Measurements from ENCODE around the gene VPS33A.
A peak's percentile ranks its signal among the peaks of the same experiment; 100 is the strongest.

The VPS33A gene

DNA sequence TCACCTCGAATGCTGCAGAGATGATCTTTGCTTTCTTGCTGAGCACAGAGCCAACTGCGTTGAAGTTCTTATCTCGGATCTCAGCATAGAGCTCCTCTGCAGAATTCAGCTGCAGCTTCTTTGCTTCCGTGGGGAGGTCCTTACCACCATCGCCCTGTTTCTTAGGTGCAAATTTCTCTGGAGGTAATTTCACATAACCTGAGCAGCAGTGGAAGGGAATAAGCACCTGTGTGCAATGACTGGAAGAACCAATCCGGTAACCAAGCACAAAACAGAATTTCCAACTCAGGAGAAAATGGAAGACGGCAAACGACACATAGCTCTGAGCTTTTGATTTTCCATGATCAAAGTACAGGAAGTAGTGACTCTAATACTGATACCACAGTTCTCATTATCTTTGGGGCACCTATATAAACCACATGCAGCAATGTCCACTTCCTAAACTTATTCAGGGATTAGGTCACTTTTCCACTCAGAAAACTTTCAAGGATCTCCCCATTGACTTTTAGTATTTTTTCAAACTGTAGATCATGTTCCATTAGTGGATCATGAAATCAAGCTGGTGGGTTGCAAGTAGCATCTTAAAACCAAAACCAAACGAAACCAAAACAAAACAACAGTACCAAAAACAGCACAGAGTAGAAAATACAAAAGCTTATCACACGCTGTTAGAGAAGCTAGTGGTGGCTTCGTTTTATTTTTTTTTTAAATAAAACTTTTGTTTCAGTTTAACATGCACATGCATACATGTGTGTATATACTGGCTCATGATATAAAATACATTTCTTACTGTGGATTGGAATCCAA is 21.5 kb downstream of the VPS33A start:
- no peak overlapping the region for H3K27ac ChIP-seq
- no peak overlapping the region for H3K4me3 ChIP-seq
- peaks cover 26 to 84% (median 70%) of the 10 kb centered on the region in 11 experiments for H3K36me3 ChIP-seq
- H3K9ac ChIP-seq: no peak overlapping the region
- H3K4me2 ChIP-seq: peak overlapping the region in 8 of 11 experiments; percentile 30 to 63 (median 42); a peak in 14 of 22 replicates
- no peaks in the 10 kb centered on the region for H3K27me3 ChIP-seq
- H4K20me1 ChIP-seq: peaks cover 0 to 5% (median 0%) of the 10 kb centered on the region in 11 experiments; a peak in 3 of 22 replicates
- TF ChIP-seq Cebpa-rat (IDR thresholded peaks at IDR 0.05): no peak
- no peaks in the 10 kb centered on the region for H3K9me3 ChIP-seq (replicated peaks in 1 of 11)
- peaks cover 0 to 22% (median 17%) of the 10 kb centered on the region in 10 experiments; a peak in 15 of 20 replicates for H3K4me1 ChIP-seq

- Histone ChIP-seq H3K4me2 (peak overlapping the region in 3 of 11 experiments; percentile 42 to 63 (median 56); a peak in 5 of 22 replicates), H3K4me3 (no peak overlapping the region), H3K9ac (no peak overlapping the region), H3K27ac (no peak overlapping the region), H3K27me3 (no peaks in the 10 kb centered on the region), H3K9me3 (replicated peaks in 1 of 11) (no peaks in the 10 kb centered on the region), H3K4me1 (peaks cover 0 to 22% (median 17%) of the 10 kb centered on the region in 10 experiments; a peak in 15 of 20 replicates), H4K20me1 (peaks cover 0 to 5% (median 0%) of the 10 kb centered on the region in 11 experiments; a peak in 3 of 22 replicates), H3K36me3 (peaks cover 22 to 84% (median 70%) of the 10 kb centered on the region in 11 experiments)
- no peak for TF ChIP-seq Cebpa-rat (IDR thresholded peaks at IDR 0.05)
Measured at GRCh38 chr12:122243965-122244364, 22.3 kb downstream of the VPS33A start.

- Histone ChIP-seq H3K4me1 (peaks cover 0 to under 1% (median 0%) of the 10 kb centered on the region in 10 experiments; a peak in 2 of 20 replicates), H3K27ac (no peak overlapping the region), H3K9ac (no peak overlapping the region), H4K20me1 (no peaks in the 10 kb centered on the region), H3K36me3 (peaks cover 53 to 100% (median 81%) of the 10 kb centered on the region in 11 experiments), H3K4me2 (no peak overlapping the region), H3K4me3 (no peak overlapping the region), H3K27me3 (no peaks in the 10 kb centered on the region), H3K9me3 (replicated peaks in 1 of 11) (no peaks in the 10 kb centered on the region)
- TF ChIP-seq Cebpa-rat (IDR thresholded peaks at IDR 0.05): no peak
Measured at GRCh38 chr12:122238861-122239260, 27.4 kb downstream of the VPS33A start.

DNA sequence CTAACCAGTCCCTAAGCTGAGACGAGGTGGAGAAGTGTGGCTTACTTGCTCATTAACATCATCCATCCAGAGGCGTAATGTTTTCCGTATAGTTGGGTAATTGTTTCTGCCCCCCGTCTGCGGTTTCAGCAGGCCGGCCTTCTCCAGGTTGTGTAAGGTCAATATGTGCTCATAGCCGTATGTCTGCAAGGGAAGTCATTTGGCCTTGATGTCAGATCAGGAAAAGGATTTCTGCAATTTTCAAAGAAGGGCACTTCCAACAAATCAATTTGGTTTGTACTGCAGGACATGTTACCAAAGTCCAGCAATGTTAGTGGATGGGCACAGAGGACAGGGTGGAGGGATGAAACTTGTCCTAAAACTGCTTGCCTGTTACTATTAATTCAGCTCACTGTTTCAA is 30.6 kb downstream of the VPS33A start:
- no peak overlapping the region for H3K27ac ChIP-seq
- no peak overlapping the region for H3K9ac ChIP-seq
- no peak overlapping the region for H3K4me3 ChIP-seq
- no peaks in the 10 kb centered on the region for H3K27me3 ChIP-seq
- no peaks in the 10 kb centered on the region; a peak in 1 of 22 replicates for H4K20me1 ChIP-seq
- no peaks in the 10 kb centered on the region for H3K9me3 ChIP-seq (replicated peaks in 1 of 11)
- H3K36me3 ChIP-seq: peaks cover 67 to 100% (median 87%) of the 10 kb centered on the region in 11 experiments
- H3K4me1 ChIP-seq: no peaks in the 10 kb centered on the region
- no peak overlapping the region for H3K4me2 ChIP-seq
- TF ChIP-seq Cebpa-rat (IDR thresholded peaks at IDR 0.05): no peak

DNA sequence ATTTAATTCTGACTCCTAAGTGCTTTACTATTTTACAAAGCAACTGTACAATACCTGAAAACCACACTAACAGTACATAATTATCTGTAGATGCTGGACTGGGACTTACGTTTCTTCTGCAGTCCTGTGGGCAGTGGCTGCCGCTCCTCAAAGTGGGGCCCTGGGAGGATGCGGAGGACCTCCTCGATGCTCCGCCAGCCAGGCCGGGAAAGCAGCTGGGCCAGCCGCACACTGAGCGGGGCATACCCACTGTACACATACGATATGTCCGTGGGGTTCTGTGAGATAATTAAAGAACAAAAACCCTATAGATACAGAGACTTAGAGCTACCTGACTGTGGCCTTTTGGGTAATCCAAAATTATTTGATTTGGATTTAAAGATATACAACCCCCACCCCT is 33.6 kb downstream of the VPS33A start:
- TF ChIP-seq Cebpa-rat (IDR thresholded peaks at IDR 0.05): no peak
- no peak overlapping the region for H3K27ac ChIP-seq
- no peaks in the 10 kb centered on the region for H3K9me3 ChIP-seq (replicated peaks in 1 of 11)
- H3K36me3 ChIP-seq: peaks cover 63 to 90% (median 76%) of the 10 kb centered on the region in 11 experiments
- H3K4me2 ChIP-seq: no peak overlapping the region
- no peaks in the 10 kb centered on the region for H3K27me3 ChIP-seq
- peaks cover 0 to 13% (median 2%) of the 10 kb centered on the region in 11 experiments; a peak in 8 of 22 replicates for H4K20me1 ChIP-seq
- peaks cover 11 to 16% (median 14%) of the 10 kb centered on the region in 10 experiments for H3K4me1 ChIP-seq
- H3K9ac ChIP-seq: no peak overlapping the region
- no peak overlapping the region for H3K4me3 ChIP-seq

DNA sequence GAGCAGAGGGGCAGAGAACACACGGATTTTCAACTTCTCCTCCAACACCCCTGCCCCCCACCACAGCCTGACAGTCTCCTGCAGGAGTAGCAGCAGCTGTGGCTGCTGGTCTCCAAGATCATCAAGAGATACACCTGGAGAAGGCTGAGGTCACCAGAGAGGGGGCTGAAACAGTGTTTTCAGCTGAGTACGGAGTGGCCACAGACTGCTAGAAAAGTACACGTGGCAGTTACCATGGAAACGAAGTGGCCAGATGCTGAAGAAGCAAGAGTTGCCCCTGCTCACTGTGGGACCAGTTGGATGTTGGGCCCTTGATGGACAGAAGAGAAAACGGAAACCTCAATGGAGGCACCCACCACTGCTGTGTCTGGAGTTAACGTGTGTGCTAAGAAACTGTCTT is 35.5 kb downstream of the VPS33A start:
- Histone ChIP-seq H3K9me3 (replicated peaks in 1 of 11) (no peaks in the 10 kb centered on the region), H3K4me1 (peaks cover 25 to 30% (median 29%) of the 10 kb centered on the region in 10 experiments), H3K4me2 (no peak overlapping the region), H3K27ac (no peak overlapping the region), H3K36me3 (peaks cover 52 to 71% (median 62%) of the 10 kb centered on the region in 11 experiments), H4K20me1 (peaks cover 8 to 23% (median 14%) of the 10 kb centered on the region in 11 experiments; a peak in 19 of 22 replicates), H3K4me3 (no peak overlapping the region), H3K9ac (no peak overlapping the region; a peak in 1 of 22 replicates), H3K27me3 (no peaks in the 10 kb centered on the region)
- TF ChIP-seq Cebpa-rat (IDR thresholded peaks at IDR 0.05): no peak

DNA sequence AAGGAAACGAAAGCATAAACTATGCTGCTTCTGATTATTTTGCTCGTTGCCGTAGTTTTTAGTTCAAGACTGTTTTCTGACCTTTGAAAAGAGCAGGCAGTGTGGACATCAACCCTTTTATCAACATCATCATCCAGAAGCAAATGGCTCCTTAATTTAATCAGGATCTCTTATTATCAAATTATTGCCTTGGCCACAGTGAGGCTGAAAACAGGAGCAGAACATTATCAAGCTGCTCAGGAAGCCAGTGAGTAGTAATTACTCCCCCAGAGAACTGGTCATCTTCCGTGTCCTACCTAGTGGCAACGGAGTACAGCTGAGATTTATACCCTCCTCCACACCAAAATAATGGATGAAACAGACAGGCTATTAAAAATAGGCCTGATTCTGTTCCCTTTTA is 38.2 kb downstream of the VPS33A start:
- Histone ChIP-seq H4K20me1 (peaks cover 22 to 42% (median 34%) of the 10 kb centered on the region in 11 experiments; a peak in 20 of 22 replicates), H3K36me3 (peaks cover 41 to 57% (median 50%) of the 10 kb centered on the region in 11 experiments), H3K4me2 (peak overlapping the region; percentile 88 to 100 (median 94)), H3K4me1 (peaks cover 42 to 51% (median 48%) of the 10 kb centered on the region in 10 experiments), H3K9me3 (replicated peaks in 1 of 11) (no peaks in the 10 kb centered on the region), H3K4me3 (peak overlapping the region in 8 of 10 experiments; percentile 13 to 60 (median 51); a peak in 15 of 20 replicates), H3K27ac (peak overlapping the region in 8 of 11 experiments; percentile 17 to 71 (median 56); a peak in 12 of 22 replicates), H3K27me3 (no peaks in the 10 kb centered on the region), H3K9ac (peak overlapping the region in 8 of 11 experiments; percentile 21 to 72 (median 59); a peak in 16 of 22 replicates)
- no peak for TF ChIP-seq Cebpa-rat (IDR thresholded peaks at IDR 0.05)

DNA sequence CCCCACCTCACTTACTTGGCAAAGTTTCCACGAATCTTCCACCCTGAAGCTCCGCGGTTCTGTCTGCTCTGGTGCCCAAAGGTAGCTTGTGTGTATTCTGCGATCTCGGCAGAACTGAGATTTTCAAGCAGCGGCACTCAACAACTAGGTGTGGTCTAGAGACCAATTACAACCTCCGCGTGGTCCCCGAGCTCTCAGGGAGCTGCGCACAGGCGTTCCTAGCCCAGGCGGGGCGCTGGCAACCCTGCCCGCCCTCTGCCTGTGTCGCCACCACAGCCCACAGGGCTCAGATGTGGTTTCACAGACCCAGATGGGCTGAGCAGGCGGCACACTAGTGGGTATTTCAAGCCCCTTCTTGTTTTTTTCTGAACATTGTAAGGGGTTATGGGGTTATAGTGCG is 39.0 kb downstream of the VPS33A start:
- Histone ChIP-seq H3K4me3 (peak overlapping the region in 8 of 10 experiments; percentile 13 to 60 (median 51); a peak in 15 of 20 replicates), H3K9ac (peak overlapping the region in 8 of 11 experiments; percentile 21 to 72 (median 59); a peak in 13 of 22 replicates), H3K36me3 (peaks cover 42 to 57% (median 50%) of the 10 kb centered on the region in 11 experiments)

More for the DNA sequence above, 39.0 kb downstream of the VPS33A start:
- Histone ChIP-seq H3K27ac (peak overlapping the region in 6 of 11 experiments; percentile 47 to 71 (median 58); a peak in 11 of 22 replicates), H4K20me1 (peaks cover 22 to 50% (median 42%) of the 10 kb centered on the region in 11 experiments; a peak in 20 of 22 replicates), H3K27me3 (no peaks in the 10 kb centered on the region), H3K9me3 (replicated peaks in 1 of 11) (no peaks in the 10 kb centered on the region), H3K4me1 (peaks cover 42 to 52% (median 48%) of the 10 kb centered on the region in 10 experiments), H3K4me2 (peak overlapping the region; percentile 88 to 100 (median 94))
- TF ChIP-seq Cebpa-rat (IDR thresholded peaks at IDR 0.05): peak in 3 of 11 experiments; percentile 35 to 70 (median 46); a peak in 4 of 22 replicates

Measured in BLaER1 treated with 17β-estradiol and CSF1 and Interleukin-3, amounts not matched to agents 10 nM and 100 nM (cell line).